Uterus (tissue), 4 donors: ENCODE data around the gene LCT. TPM values are rescaled to one million over a fixed set of nuclear protein-coding genes. Genes with fewer than 3 reads are reported as not detected.

ENCODE experiments used
- DNase-seq, 2 donors: peaks; one replicate each; pipeline ENCODE4 v3.0.0-alpha.2; 2019 to 2020
- H3K27ac ChIP-seq, 2 donors: fragments of 200-600 bp; sonication (generic); 1 replicate in 1 of 2; 2 replicates in 1 of 2; pipeline ENCODE4 v1.5.1; 2016 to 2018
- H3K27me3 ChIP-seq, 2 donors: fragments of 200-600 bp; sonication (generic); one replicate each; pipeline ENCODE4 v1.5.1; 2018 to 2019; ENCODE audit warnings: control low read depth in 1 of 2
- H3K36me3 ChIP-seq, 2 donors: fragments of 200-600 bp; sonication (generic); one replicate each; pipeline ENCODE4 v1.5.1; 2019; ENCODE audit warnings: control low read depth in 1 of 2
- H3K4me1 ChIP-seq, 2 donors: fragments of 200-600 bp; sonication (generic); one replicate each; pipeline ENCODE4 v1.5.1; 2018 to 2019; ENCODE audit warnings: control low read depth in 1 of 2
- H3K4me3 ChIP-seq, 2 donors: fragments of 200-600 bp; sonication (generic); 1 replicate in 1 of 2; 2 replicates in 1 of 2; pipeline ENCODE4 v1.5.1; 2018 to 2019; ENCODE audit warnings: mild to moderate bottlenecking in 1 of 2
- H3K9me3 ChIP-seq, 2 donors: fragments of 200-600 bp; sonication (generic); one replicate each; pipeline ENCODE4 v1.5.1; 2019; ENCODE audit warnings: control low read depth in 1 of 2
- POLR2A ChIP-seq, 2 donors: fragments of 450-650 bp; IDR thresholded peaks; one replicate each; pipeline ENCODE4 v1.6.1; 2016; ENCODE audit warnings: antibody characterized with exemption in 2 of 2, mild to moderate bottlenecking in 1 of 2, moderate library complexity in 1 of 2
- intact Hi-C: fragments of 100-400 bp; cut with DNase I; formaldehyde crosslinking; loops from one replicate; pipeline ENCODE4 v1.15.1; 2023; ENCODE audit warnings: low total_unique reads
- total RNA-seq, 4 donors: library from RNA; depleted of rRNA in 3 of 4; stranded (reverse); fragments of >200 nt in 3 of 4; gene quantifications; one replicate each; pipeline versions ENCODE4 v1.1.0 to v1.2.4, GENCODE V29; 2014 to 2023
- TF ChIP-seq, protein P1 (sequence below), 4 experiments: fragments of 200-600 bp in 2 of 4; fragments of 450-650 bp in 2 of 4; sonication (generic) in 2 of 4; IDR thresholded peaks; one replicate each; pipeline ENCODE4 v1.5.1; 2016 to 2019; ENCODE audit warnings: antibody characterized with exemption in 4 of 4, mild to moderate bottlenecking in 2 of 4, moderate library complexity in 1 of 4
- donor health status: DM: yes; HTN: yes; CAD: no.

LCT gene
- total RNA-seq, 4 donors from 2014 or later: 0.07 TPM; not detected in 3

DNA sequence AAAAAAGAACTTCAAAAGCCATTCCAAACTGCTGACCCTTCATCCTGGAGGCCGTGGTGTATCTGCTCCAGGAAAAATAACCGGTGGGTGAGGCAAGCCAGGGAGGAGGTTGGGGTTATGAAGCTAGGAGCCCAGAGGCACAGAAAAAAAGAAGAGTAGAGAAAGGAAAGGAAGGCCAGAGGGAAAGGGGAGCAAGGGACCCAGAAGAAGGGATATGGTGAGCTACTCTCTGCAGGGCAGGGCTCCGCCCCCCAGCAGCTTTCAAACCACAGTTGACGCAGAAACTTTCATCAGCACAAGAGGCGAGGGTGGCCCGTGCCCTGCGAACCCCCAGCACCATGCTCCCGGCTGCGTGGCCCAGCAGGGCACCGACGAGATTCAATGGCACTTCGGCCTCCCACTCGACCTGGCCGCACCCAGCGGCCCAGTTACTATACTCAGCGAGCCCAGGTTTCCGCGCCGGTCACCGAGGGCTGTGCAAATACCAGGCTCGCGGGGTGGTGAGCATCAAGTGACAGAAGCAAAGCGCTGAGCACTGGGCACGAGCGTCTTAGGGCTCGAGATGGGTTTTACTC, 38.6 kb upstream of the LCT start:
- peak; percentile 29 to 36 for DNase-seq
- Histone ChIP-seq H3K27ac (peak overlapping the region; percentile 78 to 86), H3K4me3 (peak overlapping the region; percentile 53 to 60), H3K4me1 (peaks cover 0 to 6% of the 10 kb centered on the region in 2 donors), H3K36me3 (no peaks in the 10 kb centered on the region), H3K27me3 (no peaks in the 10 kb centered on the region), H3K9me3 (no peaks in the 10 kb centered on the region)
- intact Hi-C loops: no loop called here
- TF ChIP-seq POLR2A (IDR thresholded peaks at IDR 0.05): no peak
- TF ChIP-seq, protein P1, sequence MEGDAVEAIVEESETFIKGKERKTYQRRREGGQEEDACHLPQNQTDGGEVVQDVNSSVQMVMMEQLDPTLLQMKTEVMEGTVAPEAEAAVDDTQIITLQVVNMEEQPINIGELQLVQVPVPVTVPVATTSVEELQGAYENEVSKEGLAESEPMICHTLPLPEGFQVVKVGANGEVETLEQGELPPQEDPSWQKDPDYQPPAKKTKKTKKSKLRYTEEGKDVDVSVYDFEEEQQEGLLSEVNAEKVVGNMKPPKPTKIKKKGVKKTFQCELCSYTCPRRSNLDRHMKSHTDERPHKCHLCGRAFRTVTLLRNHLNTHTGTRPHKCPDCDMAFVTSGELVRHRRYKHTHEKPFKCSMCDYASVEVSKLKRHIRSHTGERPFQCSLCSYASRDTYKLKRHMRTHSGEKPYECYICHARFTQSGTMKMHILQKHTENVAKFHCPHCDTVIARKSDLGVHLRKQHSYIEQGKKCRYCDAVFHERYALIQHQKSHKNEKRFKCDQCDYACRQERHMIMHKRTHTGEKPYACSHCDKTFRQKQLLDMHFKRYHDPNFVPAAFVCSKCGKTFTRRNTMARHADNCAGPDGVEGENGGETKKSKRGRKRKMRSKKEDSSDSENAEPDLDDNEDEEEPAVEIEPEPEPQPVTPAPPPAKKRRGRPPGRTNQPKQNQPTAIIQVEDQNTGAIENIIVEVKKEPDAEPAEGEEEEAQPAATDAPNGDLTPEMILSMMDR (IDR thresholded peaks at IDR 0.05): no peak

DNA sequence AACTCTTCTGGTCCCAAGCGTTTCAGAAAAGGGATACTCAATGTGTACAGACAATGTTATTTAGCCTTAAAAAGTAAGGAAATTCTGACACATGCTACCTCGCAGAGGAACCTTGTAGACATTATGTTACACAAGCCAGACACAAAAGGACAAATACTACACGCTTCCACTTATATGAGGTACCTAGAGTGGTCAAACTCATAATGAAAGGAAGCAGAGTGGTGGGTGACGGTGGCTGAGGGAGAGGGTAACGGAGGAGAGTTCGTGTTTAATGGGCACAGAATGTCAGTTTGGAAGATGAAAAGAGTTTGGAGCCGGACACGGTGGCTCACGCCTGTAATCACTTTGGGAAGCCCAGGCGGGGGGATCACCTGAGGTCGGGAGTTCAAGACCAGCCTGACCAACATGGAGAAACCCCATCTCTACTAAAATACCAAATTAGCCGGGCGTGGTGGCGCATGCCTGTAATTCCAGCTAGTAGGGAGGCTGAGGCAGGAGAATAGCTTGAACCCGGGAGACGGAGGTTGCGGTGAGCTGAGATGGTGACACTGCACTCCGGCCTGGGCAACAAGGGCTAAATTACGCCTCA, 37.9 kb upstream of the LCT start:
- Histone ChIP-seq H3K36me3 (no peaks in the 10 kb centered on the region), H3K4me3 (peak overlapping the region in 1 of 2 donors; percentile 60), H3K27me3 (no peaks in the 10 kb centered on the region), H3K4me1 (peaks cover 0 to 6% of the 10 kb centered on the region in 2 donors), H3K27ac (no peak overlapping the region), H3K9me3 (no peaks in the 10 kb centered on the region)
- intact Hi-C loops: no loop called here
- no peak for DNase-seq
- TF ChIP-seq, protein P1 (IDR thresholded peaks at IDR 0.05): no peak
- no peak for TF ChIP-seq POLR2A (IDR thresholded peaks at IDR 0.05)

DNA sequence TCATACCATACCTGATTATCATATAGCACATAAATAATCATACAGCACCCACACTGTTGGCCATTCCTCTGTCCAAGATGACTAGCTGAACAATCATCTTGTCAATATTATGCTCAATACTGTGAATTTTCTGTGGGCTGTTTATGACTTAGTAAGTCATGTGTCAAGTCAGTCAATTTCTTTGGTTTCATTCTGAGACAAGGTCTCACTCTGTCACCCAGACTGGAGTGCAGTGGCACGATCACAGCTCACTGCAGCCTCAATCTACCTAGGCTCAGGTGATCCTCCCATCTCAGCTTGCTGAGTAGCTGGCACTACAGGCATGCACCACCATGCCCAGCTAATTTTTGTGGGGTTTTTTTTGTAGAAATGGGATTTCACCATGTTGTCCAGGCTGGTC, 33.6 kb upstream of the LCT start:
- no peak for DNase-seq
- H3K9me3 ChIP-seq: no peaks in the 10 kb centered on the region
- no peaks in the 10 kb centered on the region for H3K36me3 ChIP-seq
- no peak overlapping the region for H3K27ac ChIP-seq
- no peak overlapping the region for H3K4me3 ChIP-seq
- intact Hi-C loops: no loop called here
- H3K4me1 ChIP-seq: peaks cover 0 to 6% of the 10 kb centered on the region in 2 donors
- no peaks in the 10 kb centered on the region for H3K27me3 ChIP-seq
- TF ChIP-seq POLR2A (IDR thresholded peaks at IDR 0.05): no peak
- TF ChIP-seq, protein P1 (IDR thresholded peaks at IDR 0.05): no peak

DNA sequence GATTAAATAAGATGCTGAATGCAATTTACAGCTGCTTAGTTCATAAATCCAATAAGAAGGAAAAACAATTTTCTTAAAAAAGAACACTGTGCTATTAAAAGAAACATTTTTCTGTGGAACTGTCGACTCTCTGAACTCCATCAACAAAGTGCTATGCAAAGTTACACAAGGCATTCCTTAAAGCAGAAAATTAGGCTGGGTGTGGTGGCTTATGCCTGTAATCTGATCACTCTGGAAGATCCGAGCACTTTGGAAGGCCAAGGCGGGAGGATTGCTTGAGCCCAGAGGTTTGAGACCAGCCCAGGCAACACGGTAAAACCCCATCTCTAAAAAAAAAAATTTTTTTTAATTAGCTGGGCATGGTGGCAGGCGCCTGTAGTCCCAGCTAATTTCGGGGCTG, 26.2 kb upstream of the LCT start:
- H3K4me3 ChIP-seq: no peak overlapping the region
- H3K9me3 ChIP-seq: no peaks in the 10 kb centered on the region
- no peak for DNase-seq
- intact Hi-C loops: no loop called here
- H3K36me3 ChIP-seq: no peaks in the 10 kb centered on the region
- H3K27me3 ChIP-seq: no peaks in the 10 kb centered on the region
- no peak overlapping the region for H3K27ac ChIP-seq
- TF ChIP-seq POLR2A (IDR thresholded peaks at IDR 0.05): no peak
- TF ChIP-seq, protein P1 (IDR thresholded peaks at IDR 0.05): no peak
- no peaks in the 10 kb centered on the region for H3K4me1 ChIP-seq

DNA sequence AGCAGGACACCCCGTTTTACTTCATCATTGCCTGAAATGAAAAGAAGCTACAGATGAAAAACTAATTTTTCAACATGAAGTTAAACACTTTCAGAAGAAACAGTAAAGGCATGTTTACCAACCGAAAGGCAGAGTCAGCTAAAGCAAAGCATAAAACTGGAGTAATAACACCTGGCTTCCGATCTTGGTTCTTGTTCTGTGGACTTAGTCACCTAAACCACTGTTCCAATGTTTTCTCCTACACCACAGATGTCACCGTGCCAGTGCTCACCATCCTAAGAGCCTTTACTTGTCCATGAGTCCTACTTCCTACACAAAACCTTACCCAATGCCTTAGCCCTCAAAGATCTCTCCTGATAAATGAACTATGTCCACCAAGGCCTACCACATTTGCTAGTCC, 25.7 kb upstream of the LCT start:
- Histone ChIP-seq H3K36me3 (no peaks in the 10 kb centered on the region), H3K4me3 (no peak overlapping the region), H3K27ac (no peak overlapping the region), H3K4me1 (no peaks in the 10 kb centered on the region), H3K27me3 (no peaks in the 10 kb centered on the region), H3K9me3 (no peaks in the 10 kb centered on the region)
- intact Hi-C loops: no loop called here
- TF ChIP-seq, protein P1 (IDR thresholded peaks at IDR 0.05): no peak
- no peak for TF ChIP-seq POLR2A (IDR thresholded peaks at IDR 0.05)
- no peak for DNase-seq
